GM18520 (cell line): ENCODE data around the gene PTGES3L.

Experiments
- ATAC-seq: cut with Tn5 transposase; IDR thresholded peaks from one replicate; pipeline ENCODE4 v1.9.1; 2021; ENCODE audit not compliant: unreplicated experiment

Gene PTGES3L

GRCh38 chr17:42979511-42980273, at the start of gene PTGES3L:
TSS of gene PTGES3L (minus strand) at chr17:42980080. CDS start at chr17:42980053, 27 bp downstream.
- ATAC-seq = peak; percentile 8

- ATAC-seq = no peak
These were observed 48.5 kb upstream of the PTGES3L start for GRCh38 chr17:43028221-43028861.

- ATAC-seq = no peak
These were observed 47.5 kb upstream of the PTGES3L start for GRCh38 chr17:43027091-43028032.

GRCh38 chr17:43026595-43026994, 46.7 kb upstream of the PTGES3L start:
- ATAC-seq = no peak

- no peak for ATAC-seq
These were observed 46.1 kb upstream of the PTGES3L start for GRCh38 chr17:43025766-43026537.

- ATAC-seq = no peak
These were observed 45.4 kb upstream of the PTGES3L start for GRCh38 chr17:43025290-43025657.

GRCh38 chr17:43024407-43025289, 44.8 kb upstream of the PTGES3L start, which contains the start of gene RND2:
TSS of gene RND2 (plus strand) at chr17:43025231. CDS start at chr17:43025348, 117 bp downstream.
- ATAC-seq = no peak

- no peak for ATAC-seq
These were observed 42.0 kb upstream of the PTGES3L start, which contains the start of gene VAT1 for GRCh38 chr17:43021741-43022512. TSS of gene VAT1 (minus strand) at chr17:43022385. CDS start at chr17:43022322, 63 bp downstream.

GRCh38 chr17:43020789-43021740, 41.2 kb upstream of the PTGES3L start:
- no peak for ATAC-seq

- no peak for ATAC-seq
These were observed 40.2 kb upstream of the PTGES3L start for GRCh38 chr17:43020030-43020621.

GRCh38 chr17:43019418-43019817, 39.5 kb upstream of the PTGES3L start:
- ATAC-seq = no peak

- no peak for ATAC-seq
These were observed 39.1 kb upstream of the PTGES3L start for GRCh38 chr17:43018932-43019331.

- ATAC-seq = no peak
These were observed 38.4 kb upstream of the PTGES3L start for GRCh38 chr17:43018008-43018853.

- ATAC-seq = no peak
These were observed 36.3 kb upstream of the PTGES3L start for GRCh38 chr17:43016216-43016615.

- no peak for ATAC-seq
These were observed 35.7 kb upstream of the PTGES3L start for GRCh38 chr17:43015579-43015978.
